ENCODE measurements around the gene ARHGAP26.

- TF ChIP-seq EGR1 (IDR thresholded peaks at IDR 0.05; ENCODE audit: low read depth in 2 of 2) (no peak), CTCF (IDR thresholded peaks at IDR 0.05; ENCODE audit: low read depth, low read length, missing input control) (no peak)
These were observed 266.2 kb downstream of the ARHGAP26 start for GRCh38 chr5:143036146-143036927.

Measured in liver (tissue), 3 donors.